IPS-20b (cell line): ENCODE data around the gene GNG14.

Source experiments
- H3K27ac ChIP-seq: one replicate; pipeline ENCODE4 v1.5.1; 2013; ENCODE audit warnings: low read length
- H3K27me3 ChIP-seq: 2 replicates; pipeline ENCODE4 v1.6.1; 2013; ENCODE audit warnings: mild to moderate bottlenecking, low read length, inconsistent platforms; ENCODE audit not compliant: insufficient read depth
- H3K36me3 ChIP-seq: 2 replicates; pipeline ENCODE4 v1.6.1; 2013; ENCODE audit warnings: low read depth, mild to moderate bottlenecking, inconsistent platforms, low read length, moderate library complexity; ENCODE audit not compliant: insufficient read depth
- H3K4me1 ChIP-seq: 2 replicates; pipeline ENCODE4 v1.6.1; 2013; ENCODE audit warnings: mild to moderate bottlenecking, control low read depth, inconsistent platforms, low read length, moderate library complexity; ENCODE audit not compliant: insufficient read depth
- H3K4me3 ChIP-seq: 2 replicates; pipeline ENCODE4 v1.5.1; 2013; ENCODE audit warnings: mild to moderate bottlenecking, low read length, inconsistent platforms
- H3K9ac ChIP-seq: 2 replicates; pipeline ENCODE4 v1.6.1; 2013; ENCODE audit warnings: low read depth, mild to moderate bottlenecking, inconsistent platforms, low read length, moderate library complexity
- H3K9me3 ChIP-seq: 2 replicates; pipeline ENCODE4 v1.6.1; 2013; ENCODE audit warnings: mild to moderate bottlenecking, low read depth, low read length, inconsistent platforms; ENCODE audit not compliant: insufficient read depth

The GNG14 gene

DNA sequence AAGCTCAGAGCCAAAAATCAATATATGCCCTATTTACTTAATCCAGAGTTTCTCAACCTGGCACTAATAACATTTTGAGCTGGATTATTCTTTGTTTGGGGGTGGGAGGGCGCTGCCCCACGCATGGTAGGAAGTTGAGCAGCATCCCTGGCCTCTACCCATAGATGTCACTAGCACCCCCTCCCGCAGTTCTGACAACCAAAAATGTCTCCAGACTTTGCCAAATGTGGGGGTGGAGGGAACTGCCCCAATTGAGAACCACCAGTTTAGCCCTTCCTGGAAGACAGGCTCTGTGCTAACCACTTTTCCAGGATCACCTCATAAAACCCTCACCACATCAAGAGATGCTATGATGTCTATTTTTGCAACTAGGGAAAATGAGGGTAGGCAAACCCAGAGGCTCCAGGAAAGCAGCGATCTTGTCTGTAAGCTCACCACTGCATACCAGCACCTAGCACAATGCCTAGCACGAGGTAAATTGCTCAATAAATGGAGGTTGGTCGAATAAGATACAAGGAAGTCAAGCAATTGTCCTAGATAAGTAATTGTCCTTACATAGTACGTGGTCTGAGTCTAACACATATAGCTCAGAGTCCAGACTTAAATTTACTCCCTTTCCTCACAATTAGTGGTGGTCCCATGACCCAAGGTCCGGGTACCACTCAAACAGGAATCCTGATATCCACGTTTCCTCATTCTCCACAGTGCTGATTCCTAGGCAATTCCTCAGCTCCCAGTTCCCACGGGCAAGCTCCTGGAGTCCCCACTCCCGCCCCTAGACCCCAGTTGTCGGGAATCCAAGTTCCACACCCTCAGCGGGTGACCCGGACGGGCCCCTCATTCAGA lies 45.8 kb downstream of the GNG14 start:
- no peaks in the 10 kb centered on the region for H3K9me3 ChIP-seq
- peak overlapping the region; percentile 89 for H3K9ac ChIP-seq
- peak overlapping the region; percentile 89 for H3K4me3 ChIP-seq
- H3K27me3 ChIP-seq: no peaks in the 10 kb centered on the region
- peak overlapping the region; percentile 49 for H3K27ac ChIP-seq
- no peaks in the 10 kb centered on the region; the same call in 1 of the 2 replicates for H3K4me1 ChIP-seq
- H3K36me3 ChIP-seq: peaks cover 39% of the 10 kb centered on the region

DNA sequence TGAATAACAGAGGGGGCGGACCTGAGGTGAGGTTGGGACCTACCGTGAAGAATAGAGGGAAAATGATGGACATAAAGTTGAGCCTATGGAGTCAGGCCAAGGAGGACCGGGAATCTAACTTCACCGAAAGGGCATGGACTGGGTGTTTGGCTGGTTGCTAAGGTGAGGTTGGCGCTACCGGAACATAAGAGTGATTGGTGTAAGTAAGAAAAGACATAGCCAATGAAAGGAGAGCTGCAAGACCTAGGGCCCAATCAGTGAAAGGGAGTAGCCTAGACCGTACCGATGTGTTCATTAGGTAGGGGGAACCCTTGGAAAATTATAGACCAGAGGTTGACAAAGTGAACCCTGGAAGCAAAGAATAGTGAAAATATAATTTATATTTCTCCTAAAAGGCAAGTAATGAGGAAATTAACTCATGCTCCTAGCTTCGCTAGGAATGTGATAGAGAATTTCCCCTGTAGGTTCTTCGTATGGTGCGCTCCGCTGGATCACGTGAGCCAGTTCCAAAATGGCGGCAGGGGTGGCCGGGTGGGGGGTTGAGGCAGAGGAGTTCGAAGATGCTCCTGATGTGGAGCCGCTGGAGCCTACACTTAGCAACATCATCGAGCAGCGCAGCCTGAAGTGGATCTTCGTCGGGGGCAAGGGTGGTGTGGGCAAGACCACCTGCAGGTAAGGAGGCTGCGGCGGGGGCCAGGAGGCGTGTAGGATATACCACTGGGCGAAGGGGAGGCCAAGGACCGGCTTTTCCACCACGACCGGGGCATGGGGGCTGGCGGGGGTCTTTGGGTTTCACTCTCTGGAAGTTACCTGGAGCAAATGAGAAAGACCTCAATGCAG lies 49.4 kb downstream of the GNG14 start, which contains the start of gene GET3:
Gene GET3, plus strand, starts transcription at position 503 of the 840 bp plus-strand sequence. Its CDS starts 9 bp downstream, at position 512.
- Histone ChIP-seq H3K4me3 (peak within 1 kb of the TSS; percentile 95), H3K9ac (peak within 1 kb of the TSS; percentile 83), H3K27me3 (no peaks in the 10 kb centered on the region), H3K36me3 (peaks cover 21% of the 10 kb centered on the region; the same call in 1 of the 2 replicates), H3K9me3 (no peaks in the 10 kb centered on the region), H3K4me1 (no peaks in the 10 kb centered on the region; the same call in 1 of the 2 replicates), H3K27ac (peak within 1 kb of the TSS; percentile 70)

GRCh38 chr19:12737835-12738351 lies 50.1 kb downstream of the GNG14 start:
- peaks cover 22% of the 10 kb centered on the region; the same call in 1 of the 2 replicates for H3K36me3 ChIP-seq
- H3K27me3 ChIP-seq: no peaks in the 10 kb centered on the region
- H3K4me3 ChIP-seq: peak overlapping the region; percentile 95
- peak overlapping the region; percentile 70 for H3K27ac ChIP-seq
- no peaks in the 10 kb centered on the region for H3K9me3 ChIP-seq
- peak overlapping the region; percentile 83 for H3K9ac ChIP-seq
- H3K4me1 ChIP-seq: no peaks in the 10 kb centered on the region; the same call in 1 of the 2 replicates
